A549 (cell line): ENCODE measurements around the gene RGS6. TPM values are rescaled to one million over a fixed set of nuclear protein-coding genes. Genes with fewer than 3 reads are reported as not detected.
A peak's percentile ranks its signal among the peaks of the same experiment; 100 is the strongest.

Experiments
- ATAC-seq, 2 experiments: fragments of 200-7000 bp in 1 of 2; fragments of >200 bp in 1 of 2; cut with Nextera tagmentation in 1 of 2; cut with Tn5 transposase in 1 of 2; 3 replicates each; pipeline versions ENCODE4 v1.8.0 to v1.9.1; 2018 to 2020; ENCODE audit warnings: mild to moderate bottlenecking in 1 of 2, moderate library complexity in 1 of 2
- CTCF ChIA-PET: fragments of 300-600 bp; sonication (Branson Sonifier 250); formaldehyde crosslinking; extraction: SDS; loops from one replicate; lab custom pipeline; 2021; ENCODE audit warnings: antibody characterized with exemption, inconsistent platforms; lab: Yijun Ruan, JAX
- POLR2A ChIA-PET: fragments of 350-600 bp; formaldehyde crosslinking; extraction: SDS; loops from one replicate; lab custom pipeline; 2021; ENCODE audit warnings: antibody characterized with exemption, inconsistent platforms; lab: Yijun Ruan, JAX
- DNase-seq, 2 experiments: peaks; one replicate each; pipeline versions ENCODE4 v3.0.0 to v3.0.0-alpha.2; 2011 to 2016; ENCODE audit warnings: low read depth in 1 of 2, low spot score in 1 of 2
- FAIRE-seq: peaks from 2 replicates; lab custom pipeline; 2011; peaks lifted over from hg19 to GRCh38; lab: Jason Lieb, UNC
- H3K27ac ChIP-seq, 2 experiments: fragments of >200 bp; sonication (Bioruptor Twin); formaldehyde crosslinking; 3 replicates each; pipeline ENCODE4 v1.5.1; 2016 to 2017
- H3K4me1 ChIP-seq: fragments of >200 bp; sonication (Bioruptor Twin); formaldehyde crosslinking; 3 replicates; pipeline ENCODE4 v1.6.1; 2016
- H3K4me2 ChIP-seq: fragments of >200 bp; sonication (Bioruptor Twin); formaldehyde crosslinking; 3 replicates; pipeline ENCODE4 v1.6.1; 2016
- H3K4me3 ChIP-seq: fragments of >200 bp; sonication (Bioruptor Twin); formaldehyde crosslinking; 3 replicates; pipeline ENCODE4 v1.5.1; 2016
- H3K9me3 ChIP-seq: fragments of >200 bp; sonication (Bioruptor Twin); formaldehyde crosslinking; 3 replicates; pipeline ENCODE4 v1.6.1; 2016
- KDM1A ChIP-seq: fragments of 200-600 bp; sonication (generic); IDR thresholded peaks from 2 replicates; pipeline ENCODE4 v1.6.1; 2016; ENCODE audit warnings: low read depth, mild to moderate bottlenecking
- MAFK ChIP-seq: fragments of 450-650 bp; IDR thresholded peaks from 2 replicates; pipeline ENCODE4 v1.6.1; 2014; ENCODE audit not compliant: partially characterized antibody
- PHF8 ChIP-seq: fragments of 200-600 bp; sonication (generic); IDR thresholded peaks from 2 replicates; pipeline ENCODE4 v1.6.1; 2016; ENCODE audit warnings: low read depth, mild to moderate bottlenecking, antibody characterized with exemption, moderate library complexity, borderline replicate concordance
- RAD21 ChIP-seq, 2 experiments: fragments of >200 bp in 1 of 2; sonication (Bioruptor Twin) in 1 of 2; formaldehyde crosslinking in 1 of 2; IDR thresholded peaks in 1 of 2; conservative IDR thresholded peaks in 1 of 2; 2 replicates in 1 of 2; 3 replicates in 1 of 2; pipeline ENCODE4 v1.6.1; 2012 to 2018; ENCODE audit warnings: inconsistent platforms in 1 of 2
- RARB ChIP-seq: fragments of 250-450 bp; sonication (Bioruptor Pico); IDR thresholded peaks from 2 replicates; pipeline ENCODE4 v1.8.0; 2021; ENCODE audit warnings: mild to moderate bottlenecking, moderate library complexity
- SMC3 ChIP-seq: fragments of >200 bp; sonication (Bioruptor Twin); formaldehyde crosslinking; IDR thresholded peaks from 3 replicates; pipeline ENCODE4 v1.6.1; 2018; ENCODE audit warnings: inconsistent platforms
- WGBS: methylation state at CpG from one replicate; pipeline ENCODE4 v1.1.6; 2017; ENCODE audit errors: missing lambda C conversion rate; 5-methylcytosine and 5-hydroxymethylcytosine counted together
- polyA plus RNA-seq, 4 experiments: library from polyadenylated mRNA; depleted of rRNA in 3 of 4; stranded (reverse); fragments of >200 nt; fragmentation: RNase III in 1 of 4; extraction: RNeasy Plus Mini Kit Qiagen cat#74134 plus additional on column Dnase treatment in 1 of 4; gene quantifications; 2 replicates in 3 of 4; 3 replicates in 1 of 4; pipeline ENCODE4 v1.2.3, GENCODE V29; 2011 to 2017
- TF ChIP-seq, protein P1 (sequence below): fragments of >200 bp; sonication (Bioruptor Twin); formaldehyde crosslinking; IDR thresholded peaks from 3 replicates; pipeline ENCODE4 v1.5.1; 2016
- TF ChIP-seq, protein P2 (sequence below): IDR thresholded peaks from 2 replicates; pipeline ENCODE4 v1.6.1; 2012
- TF ChIP-seq, protein P3 (sequence below): fragments of 150-350 bp; IDR thresholded peaks from 2 replicates; pipeline ENCODE4 v1.6.1; 2014; ENCODE audit warnings: low read depth, mild to moderate bottlenecking, low read length
- TF ChIP-seq, protein P4 (sequence below): fragments of >200 bp; sonication (Bioruptor Twin); formaldehyde crosslinking; IDR thresholded peaks from 3 replicates; pipeline ENCODE4 v1.6.1; 2016

Gene RGS6
- polyA plus RNA-seq, 2 of the 4 experiments (the other 2 are of a cell fraction) = not detected

DNA sequence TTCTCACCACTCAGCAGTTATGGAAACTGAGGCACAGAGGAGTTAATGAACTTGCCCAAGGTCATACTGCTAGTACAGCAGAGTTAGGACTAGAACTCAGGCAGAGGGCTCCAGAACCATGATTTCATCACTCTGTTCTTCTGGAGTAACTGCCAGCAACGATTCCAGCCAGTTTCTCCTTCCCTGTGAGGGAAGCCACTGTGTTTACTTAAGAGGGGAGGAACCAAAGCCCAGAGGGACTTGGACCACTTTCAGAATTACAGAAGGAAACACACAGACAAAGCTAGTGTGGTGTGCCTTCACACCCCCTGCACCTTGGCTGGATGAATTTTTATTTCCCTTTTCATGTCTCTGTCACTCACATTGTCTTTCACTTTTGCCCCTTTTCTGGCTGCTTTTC is 563.4 kb downstream of the RGS6 start:
- no peak for TF ChIP-seq RARB (CRISPR knock-in tag)
- no peak for TF ChIP-seq SMC3
- no peak for TF ChIP-seq MAFK
- ChIA-PET CTCF (interaction anchor here (1.4 to 3.1 kb wide), 2 partner anchors 18 to 21 kb away, joined by 5 to 19 read pairs; no protein-coding TSS in a partner anchor), POLR2A (no interaction called here)

DNA sequence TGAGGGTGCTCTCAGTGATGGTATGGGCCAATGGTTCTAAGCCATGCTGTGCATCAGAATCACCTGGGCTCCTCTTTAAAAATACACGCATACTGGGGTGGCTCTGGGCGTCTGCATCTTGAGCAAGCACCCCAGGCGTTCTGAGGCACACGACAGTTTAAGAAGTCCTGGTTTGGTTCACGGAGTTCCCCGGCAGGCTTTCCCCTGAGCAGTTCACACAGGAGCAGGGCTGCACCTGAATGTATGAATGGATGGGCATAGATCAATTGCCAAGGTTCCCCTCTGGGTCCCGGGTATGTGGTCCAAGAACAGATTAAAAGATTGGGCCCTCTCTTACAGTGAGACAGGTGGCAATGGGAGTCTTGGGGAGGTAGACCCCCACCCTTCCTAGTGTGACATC is 566.4 kb downstream of the RGS6 start:
- no peak overlapping the region for H3K4me3 ChIP-seq
- TF ChIP-seq, protein P1, sequence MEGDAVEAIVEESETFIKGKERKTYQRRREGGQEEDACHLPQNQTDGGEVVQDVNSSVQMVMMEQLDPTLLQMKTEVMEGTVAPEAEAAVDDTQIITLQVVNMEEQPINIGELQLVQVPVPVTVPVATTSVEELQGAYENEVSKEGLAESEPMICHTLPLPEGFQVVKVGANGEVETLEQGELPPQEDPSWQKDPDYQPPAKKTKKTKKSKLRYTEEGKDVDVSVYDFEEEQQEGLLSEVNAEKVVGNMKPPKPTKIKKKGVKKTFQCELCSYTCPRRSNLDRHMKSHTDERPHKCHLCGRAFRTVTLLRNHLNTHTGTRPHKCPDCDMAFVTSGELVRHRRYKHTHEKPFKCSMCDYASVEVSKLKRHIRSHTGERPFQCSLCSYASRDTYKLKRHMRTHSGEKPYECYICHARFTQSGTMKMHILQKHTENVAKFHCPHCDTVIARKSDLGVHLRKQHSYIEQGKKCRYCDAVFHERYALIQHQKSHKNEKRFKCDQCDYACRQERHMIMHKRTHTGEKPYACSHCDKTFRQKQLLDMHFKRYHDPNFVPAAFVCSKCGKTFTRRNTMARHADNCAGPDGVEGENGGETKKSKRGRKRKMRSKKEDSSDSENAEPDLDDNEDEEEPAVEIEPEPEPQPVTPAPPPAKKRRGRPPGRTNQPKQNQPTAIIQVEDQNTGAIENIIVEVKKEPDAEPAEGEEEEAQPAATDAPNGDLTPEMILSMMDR = no peak
- TF ChIP-seq, protein P2, sequence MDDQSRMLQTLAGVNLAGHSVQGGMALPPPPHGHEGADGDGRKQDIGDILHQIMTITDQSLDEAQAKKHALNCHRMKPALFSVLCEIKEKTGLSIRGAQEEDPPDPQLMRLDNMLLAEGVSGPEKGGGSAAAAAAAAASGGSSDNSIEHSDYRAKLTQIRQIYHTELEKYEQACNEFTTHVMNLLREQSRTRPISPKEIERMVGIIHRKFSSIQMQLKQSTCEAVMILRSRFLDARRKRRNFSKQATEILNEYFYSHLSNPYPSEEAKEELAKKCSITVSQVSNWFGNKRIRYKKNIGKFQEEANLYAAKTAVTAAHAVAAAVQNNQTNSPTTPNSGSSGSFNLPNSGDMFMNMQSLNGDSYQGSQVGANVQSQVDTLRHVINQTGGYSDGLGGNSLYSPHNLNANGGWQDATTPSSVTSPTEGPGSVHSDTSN = no peak
- TF ChIP-seq KDM1A (no peak), RAD21 (conservative IDR thresholded peaks at IDR 0.05 in 1 of 2, IDR thresholded peaks at IDR 0.05 in 1 of 2) (no peak)
- TF ChIP-seq, protein P3, sequence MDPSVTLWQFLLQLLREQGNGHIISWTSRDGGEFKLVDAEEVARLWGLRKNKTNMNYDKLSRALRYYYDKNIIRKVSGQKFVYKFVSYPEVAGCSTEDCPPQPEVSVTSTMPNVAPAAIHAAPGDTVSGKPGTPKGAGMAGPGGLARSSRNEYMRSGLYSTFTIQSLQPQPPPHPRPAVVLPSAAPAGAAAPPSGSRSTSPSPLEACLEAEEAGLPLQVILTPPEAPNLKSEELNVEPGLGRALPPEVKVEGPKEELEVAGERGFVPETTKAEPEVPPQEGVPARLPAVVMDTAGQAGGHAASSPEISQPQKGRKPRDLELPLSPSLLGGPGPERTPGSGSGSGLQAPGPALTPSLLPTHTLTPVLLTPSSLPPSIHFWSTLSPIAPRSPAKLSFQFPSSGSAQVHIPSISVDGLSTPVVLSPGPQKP = no peak
- TF ChIP-seq, all 56 proteins: peak for 0
- DNase-seq = no peak
- no peak for FAIRE-seq
- WGBS = 13% methylated on average over 6 of the region's 7 CpGs
- Histone ChIP-seq H3K4me1 (no peaks in the 10 kb centered on the region), H3K9me3 (peaks cover 5% of the 10 kb centered on the region; the same call in 1 of the 3 replicates), H3K27ac (no peak overlapping the region), H3K4me2 (no peak overlapping the region)
- POLR2A ChIA-PET = no interaction called here
- no peak for ATAC-seq
- CTCF ChIA-PET = interaction anchor here (0.8 to 2.7 kb wide), 4 partner anchors 12 to 19 kb away, joined by 3 to 15 read pairs (median 7); no protein-coding TSS in a partner anchor

More for the DNA sequence above, 563.4 kb downstream of the RGS6 start:
- FAIRE-seq (no peak), DNase-seq (no peak), ATAC-seq (no peak)
- Histone ChIP-seq H3K4me2 (no peak overlapping the region), H3K27ac (no peak overlapping the region), H3K4me1 (no peaks in the 10 kb centered on the region), H3K4me3 (no peak overlapping the region), H3K9me3 (peaks cover 5% of the 10 kb centered on the region; the same call in 1 of the 3 replicates)
- 0% methylated on average over 1 of the region's 1 CpG for WGBS

DNA sequence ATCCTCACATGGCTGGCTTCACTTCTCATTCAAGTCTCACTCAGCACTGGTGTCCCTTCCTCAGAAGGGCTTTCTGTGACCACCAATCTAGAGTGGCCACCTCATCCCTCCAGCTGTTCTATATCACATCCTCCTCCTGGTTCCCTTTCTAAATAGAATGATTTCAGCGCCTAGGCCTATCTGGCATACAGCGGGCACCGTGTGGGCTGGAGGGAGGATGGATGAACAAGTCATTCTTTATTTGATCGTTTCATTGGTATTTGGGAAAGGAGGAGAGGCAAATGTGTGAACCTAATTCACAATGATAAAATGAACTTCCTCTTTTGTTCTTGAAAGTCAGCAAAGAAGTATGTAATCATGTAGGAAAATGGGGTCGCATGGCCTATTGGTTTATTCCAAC is 567.5 kb downstream of the RGS6 start:
- no peak for FAIRE-seq
- peaks cover 3% of the 10 kb centered on the region; the same call in 1 of the 3 replicates for H3K9me3 ChIP-seq
- no peak for ATAC-seq
- 63% methylated on average over 5 of the region's 5 CpGs for WGBS
- H3K4me3 ChIP-seq = no peak overlapping the region
- no peak overlapping the region for H3K4me2 ChIP-seq
- no peaks in the 10 kb centered on the region for H3K4me1 ChIP-seq
- CTCF ChIA-PET = interaction anchor here (0.8 to 2.7 kb wide), 4 partner anchors 14 to 405 kb away, joined by 3 to 15 read pairs (median 7); no protein-coding TSS in a partner anchor
- DNase-seq = no peak
- POLR2A ChIA-PET = no interaction called here
- no peak overlapping the region for H3K27ac ChIP-seq
- TF ChIP-seq MAFK = peak; percentile 10
- TF ChIP-seq, protein P2 = no peak
- TF ChIP-seq PHF8 = no peak
- TF ChIP-seq, protein P4, sequence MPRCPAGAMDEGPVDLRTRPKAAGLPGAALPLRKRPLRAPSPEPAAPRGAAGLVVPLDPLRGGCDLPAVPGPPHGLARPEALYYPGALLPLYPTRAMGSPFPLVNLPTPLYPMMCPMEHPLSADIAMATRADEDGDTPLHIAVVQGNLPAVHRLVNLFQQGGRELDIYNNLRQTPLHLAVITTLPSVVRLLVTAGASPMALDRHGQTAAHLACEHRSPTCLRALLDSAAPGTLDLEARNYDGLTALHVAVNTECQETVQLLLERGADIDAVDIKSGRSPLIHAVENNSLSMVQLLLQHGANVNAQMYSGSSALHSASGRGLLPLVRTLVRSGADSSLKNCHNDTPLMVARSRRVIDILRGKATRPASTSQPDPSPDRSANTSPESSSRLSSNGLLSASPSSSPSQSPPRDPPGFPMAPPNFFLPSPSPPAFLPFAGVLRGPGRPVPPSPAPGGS = no peak
- TF ChIP-seq, all 56 proteins: peak for 1
